ENCODE results near the gene RGS19. TPM values are rescaled to one million over a fixed set of nuclear protein-coding genes. Genes with fewer than 3 reads are reported as not detected.
"Not testable (repeated sequence)": the region's sequence is repeated elsewhere in the genome, so short reads cannot be mapped to it uniquely, and the experiment has no call there.

RGS19 gene
- total RNA-seq, 1 experiment from 2014 or later = 12.8 TPM

DNA sequence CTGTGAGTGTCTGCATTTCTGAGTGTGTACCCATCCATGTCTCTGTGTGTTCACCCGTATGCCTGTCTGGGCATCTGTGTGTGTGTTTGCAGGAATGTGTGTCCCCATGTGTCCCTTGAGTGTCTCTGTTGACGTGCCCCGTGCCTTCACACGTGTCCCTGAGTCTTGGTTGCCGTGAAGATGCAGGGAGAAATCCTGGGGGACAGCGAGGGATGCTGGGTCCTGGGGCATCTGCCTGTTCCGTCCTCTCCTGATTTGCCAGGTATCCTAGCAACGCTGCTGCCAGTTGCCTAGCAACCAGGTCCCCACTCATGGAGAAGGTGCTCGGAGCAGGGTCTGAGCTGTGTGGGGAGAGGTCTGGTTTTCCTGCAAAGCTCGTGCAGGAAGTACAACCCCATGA lies 10.8 kb upstream of the RGS19 start:
- H3K14ac ChIP-seq (ENCODE audit: insufficient read depth, low read length) = no peak overlapping the region
- H2BK20ac ChIP-seq (ENCODE audit: low read depth, low read length, poor library complexity, severe bottlenecking) = no peak overlapping the region
- H3T11ph ChIP-seq (ENCODE audit: low read length) = no peak overlapping the region
- no peak overlapping the region for H4K8ac ChIP-seq (replicated peaks; ENCODE audit: insufficient read length, low read depth, low read length)
- no peak overlapping the region for H3K4me2 ChIP-seq (ENCODE audit: insufficient read depth, insufficient read length, low read length)
- H3K9me3 ChIP-seq (ENCODE audit: control insufficient read depth, low read depth, low read length) = no peaks in the 10 kb centered on the region
- no peak overlapping the region for H2BK12ac ChIP-seq (ENCODE audit: insufficient read length, low read depth, low read length)
- H3K18ac ChIP-seq (ENCODE audit: insufficient read length, low read depth, low read length) = no peak overlapping the region
- no peaks in the 10 kb centered on the region for H3K79me1 ChIP-seq (ENCODE audit: insufficient read depth, low read depth, low read length, poor library complexity, severe bottlenecking)
- no peaks in the 10 kb centered on the region for H3K23me2 ChIP-seq (ENCODE audit: insufficient read length, low read depth, low read length, poor library complexity, severe bottlenecking)
- H2AK5ac ChIP-seq (ENCODE audit: insufficient read length, low read length) = no peak overlapping the region
- DNase-seq = no peak
- TF ChIP-seq, protein P1, sequence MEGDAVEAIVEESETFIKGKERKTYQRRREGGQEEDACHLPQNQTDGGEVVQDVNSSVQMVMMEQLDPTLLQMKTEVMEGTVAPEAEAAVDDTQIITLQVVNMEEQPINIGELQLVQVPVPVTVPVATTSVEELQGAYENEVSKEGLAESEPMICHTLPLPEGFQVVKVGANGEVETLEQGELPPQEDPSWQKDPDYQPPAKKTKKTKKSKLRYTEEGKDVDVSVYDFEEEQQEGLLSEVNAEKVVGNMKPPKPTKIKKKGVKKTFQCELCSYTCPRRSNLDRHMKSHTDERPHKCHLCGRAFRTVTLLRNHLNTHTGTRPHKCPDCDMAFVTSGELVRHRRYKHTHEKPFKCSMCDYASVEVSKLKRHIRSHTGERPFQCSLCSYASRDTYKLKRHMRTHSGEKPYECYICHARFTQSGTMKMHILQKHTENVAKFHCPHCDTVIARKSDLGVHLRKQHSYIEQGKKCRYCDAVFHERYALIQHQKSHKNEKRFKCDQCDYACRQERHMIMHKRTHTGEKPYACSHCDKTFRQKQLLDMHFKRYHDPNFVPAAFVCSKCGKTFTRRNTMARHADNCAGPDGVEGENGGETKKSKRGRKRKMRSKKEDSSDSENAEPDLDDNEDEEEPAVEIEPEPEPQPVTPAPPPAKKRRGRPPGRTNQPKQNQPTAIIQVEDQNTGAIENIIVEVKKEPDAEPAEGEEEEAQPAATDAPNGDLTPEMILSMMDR (conservative IDR thresholded peaks at IDR 0.05) = no peak
- H3K79me2 ChIP-seq (ENCODE audit: insufficient read depth, low read length) = no peaks in the 10 kb centered on the region
- no peak overlapping the region for H3K23ac ChIP-seq (ENCODE audit: insufficient read length, low read depth, low read length)
- H2BK5ac ChIP-seq (ENCODE audit: insufficient read length, low read length) = no peak overlapping the region
- H3K4ac ChIP-seq (ENCODE audit: low read depth, low read length) = no peak overlapping the region
- Mint-ChIP-seq H3K27me3 (ENCODE audit: low read depth) (peaks cover 44% of the 10 kb centered on the region), H3K27ac (no peak overlapping the region; a peak in 1 of 7 replicates), H3K4me1 (peaks cover 6 to 13% of the 10 kb centered on the region in 2 experiments), H3K36me3 (ENCODE audit: insufficient read depth in 1 of 3, low read depth in 3 of 3) (no peaks in the 10 kb centered on the region), H3K4me3 (no peak overlapping the region; a peak in 1 of 5 replicates), H3K9me3 (peaks cover 4 to 7% of the 10 kb centered on the region in 2 experiments; a peak in 4 of 5 replicates)
- no CpG with 5 or more reads among the region's 10 CpGs for WGBS (ENCODE audit: extremely low coverage, insufficient read length, low lambda C conversion rate)
- H3K9ac ChIP-seq (ENCODE audit: extremely low read depth, insufficient read length, low read length) = no peak overlapping the region
- H3K27me3 ChIP-seq (ENCODE audit: insufficient read depth, low read length) = no peaks in the 10 kb centered on the region; the same call in 1 of the 2 replicates
- H4K20me1 ChIP-seq (ENCODE audit: control insufficient read depth, insufficient read depth, insufficient read length) = no peaks in the 10 kb centered on the region
- no peak overlapping the region for H2BK15ac ChIP-seq (ENCODE audit: low read depth, low read length)
- no peak overlapping the region for H3K27ac ChIP-seq (ENCODE audit: insufficient read length, low read depth, low read length)
- H4K91ac ChIP-seq (ENCODE audit: insufficient read length, low read depth, low read length) = no peak overlapping the region
- H3K4me1 ChIP-seq (ENCODE audit: insufficient read depth, low read length) = no peaks in the 10 kb centered on the region; the same call in 1 of the 2 replicates
- no peak overlapping the region for H4K5ac ChIP-seq (ENCODE audit: insufficient read length, low read depth, low read length)
- H3K56ac ChIP-seq (ENCODE audit: insufficient read length, low read depth, low read length) = no peak overlapping the region
- H2AFZ ChIP-seq (ENCODE audit: low read length) = no peak overlapping the region
- H2BK120ac ChIP-seq (ENCODE audit: low read depth, low read length, poor library complexity, severe bottlenecking) = no peak overlapping the region

DNA sequence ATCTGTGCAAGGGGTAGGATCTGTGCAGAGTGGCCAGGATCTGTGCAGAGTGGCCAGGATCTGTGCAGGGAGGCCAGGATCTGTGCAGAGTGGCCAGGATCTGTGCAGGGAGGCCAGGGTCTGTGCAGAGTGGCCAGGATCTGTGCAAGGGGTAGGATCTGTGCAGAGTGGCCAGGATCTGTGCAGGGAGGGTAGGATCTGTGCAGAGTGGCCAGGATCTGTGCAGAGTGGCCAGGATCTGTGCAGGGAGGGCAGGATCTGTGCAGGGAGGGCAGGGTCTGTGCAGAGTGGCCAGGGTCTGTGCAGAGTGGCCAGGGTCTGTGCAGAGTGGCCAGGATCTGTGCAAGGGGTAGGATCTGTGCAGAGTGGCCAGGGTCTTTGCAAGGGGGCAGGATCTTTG lies 9.3 kb upstream of the RGS19 start:
- H3T11ph ChIP-seq (ENCODE audit: low read length) = not testable (repeated sequence)
- H3K27me3 Mint-ChIP-seq (ENCODE audit: low read depth) = peaks cover 54% of the 10 kb centered on the region

More for the DNA sequence above, 9.3 kb upstream of the RGS19 start:
- not testable (repeated sequence) for H3K36me3 Mint-ChIP-seq (ENCODE audit: insufficient read depth in 1 of 3, low read depth in 3 of 3); H3K27ac Mint-ChIP-seq; H3K9ac ChIP-seq (ENCODE audit: extremely low read depth, insufficient read length, low read length); H3K27ac ChIP-seq (ENCODE audit: insufficient read length, low read depth, low read length); H4K8ac ChIP-seq (replicated peaks; ENCODE audit: insufficient read length, low read depth, low read length); H3K9me3 ChIP-seq (ENCODE audit: control insufficient read depth, low read depth, low read length); H3K4me1 ChIP-seq (ENCODE audit: insufficient read depth, low read length); H2BK120ac ChIP-seq (ENCODE audit: low read depth, low read length, poor library complexity, severe bottlenecking); H2AK5ac ChIP-seq (ENCODE audit: insufficient read length, low read length); H3K23ac ChIP-seq (ENCODE audit: insufficient read length, low read depth, low read length); H4K91ac ChIP-seq (ENCODE audit: insufficient read length, low read depth, low read length); H4K5ac ChIP-seq (ENCODE audit: insufficient read length, low read depth, low read length); H3K4me2 ChIP-seq (ENCODE audit: insufficient read depth, insufficient read length, low read length); H3K79me2 ChIP-seq (ENCODE audit: insufficient read depth, low read length); H2BK15ac ChIP-seq (ENCODE audit: low read depth, low read length); H3K27me3 ChIP-seq (ENCODE audit: insufficient read depth, low read length); DNase-seq; H3K18ac ChIP-seq (ENCODE audit: insufficient read length, low read depth, low read length); H3K56ac ChIP-seq (ENCODE audit: insufficient read length, low read depth, low read length); H2AFZ ChIP-seq (ENCODE audit: low read length); H3K79me1 ChIP-seq (ENCODE audit: insufficient read depth, low read depth, low read length, poor library complexity, severe bottlenecking); H2BK5ac ChIP-seq (ENCODE audit: insufficient read length, low read length); H3K9me3 Mint-ChIP-seq; H3K4ac ChIP-seq (ENCODE audit: low read depth, low read length); H3K14ac ChIP-seq (ENCODE audit: insufficient read depth, low read length); H2BK20ac ChIP-seq (ENCODE audit: low read depth, low read length, poor library complexity, severe bottlenecking); H4K20me1 ChIP-seq (ENCODE audit: control insufficient read depth, insufficient read depth, insufficient read length); H2BK12ac ChIP-seq (ENCODE audit: insufficient read length, low read depth, low read length); H3K23me2 ChIP-seq (ENCODE audit: insufficient read length, low read depth, low read length, poor library complexity, severe bottlenecking)
- Mint-ChIP-seq H3K4me3 (peak overlapping the region in 1 of 2 experiments; percentile 1; a peak in 1 of 5 replicates), H3K4me1 (peaks cover 9 to 20% of the 10 kb centered on the region in 2 experiments)

Measured in H9 (cell line).